ENCODE measurements around the gene KPNA2. TPM values are rescaled to one million over a fixed set of nuclear protein-coding genes. Genes with fewer than 3 reads are reported as not detected.

The KPNA2 gene
- total RNA-seq, 1 donor from 2014 or later, result 79.1 TPM

DNA sequence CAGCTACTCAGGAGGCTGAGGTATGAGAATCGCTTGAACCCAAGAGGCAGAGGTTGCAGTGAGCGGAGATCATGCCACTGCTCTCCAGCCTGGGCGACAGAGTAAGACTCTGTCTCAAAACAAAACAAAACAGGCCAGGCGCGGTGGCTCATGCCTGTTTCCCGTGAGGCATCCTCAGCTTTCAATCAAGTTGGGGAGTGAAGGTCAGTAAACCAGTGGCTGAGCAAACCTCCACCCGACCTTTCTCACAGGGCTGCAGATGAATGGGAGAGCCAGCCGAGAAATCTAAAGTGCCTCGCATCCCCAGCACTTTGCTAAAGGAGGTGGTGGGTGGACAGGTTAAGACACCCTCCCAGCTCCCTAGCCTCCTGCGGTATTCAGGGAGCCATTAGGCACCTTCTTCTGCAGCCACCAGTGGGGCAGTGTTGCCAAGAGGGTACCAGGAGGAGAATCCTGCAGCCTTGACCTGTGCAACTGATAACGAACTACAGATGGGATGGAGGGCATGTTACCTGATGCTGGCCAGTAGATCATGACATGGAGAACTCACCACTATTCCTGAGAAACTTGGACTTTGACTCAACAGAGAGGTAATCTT is 59.0 kb downstream of the KPNA2 start:
- Histone ChIP-seq H3K36me3 (ENCODE audit: control insufficient read depth, insufficient read depth, low read length) (no peaks in the 10 kb centered on the region), H3K27me3 (ENCODE audit: control insufficient read depth, insufficient read depth, low read length) (no peaks in the 10 kb centered on the region), H3K4me3 (ENCODE audit: low read depth, low read length) (no peak overlapping the region)
- no peak for DNase-seq (ENCODE audit: low read depth)
- TF ChIP-seq, protein P1, sequence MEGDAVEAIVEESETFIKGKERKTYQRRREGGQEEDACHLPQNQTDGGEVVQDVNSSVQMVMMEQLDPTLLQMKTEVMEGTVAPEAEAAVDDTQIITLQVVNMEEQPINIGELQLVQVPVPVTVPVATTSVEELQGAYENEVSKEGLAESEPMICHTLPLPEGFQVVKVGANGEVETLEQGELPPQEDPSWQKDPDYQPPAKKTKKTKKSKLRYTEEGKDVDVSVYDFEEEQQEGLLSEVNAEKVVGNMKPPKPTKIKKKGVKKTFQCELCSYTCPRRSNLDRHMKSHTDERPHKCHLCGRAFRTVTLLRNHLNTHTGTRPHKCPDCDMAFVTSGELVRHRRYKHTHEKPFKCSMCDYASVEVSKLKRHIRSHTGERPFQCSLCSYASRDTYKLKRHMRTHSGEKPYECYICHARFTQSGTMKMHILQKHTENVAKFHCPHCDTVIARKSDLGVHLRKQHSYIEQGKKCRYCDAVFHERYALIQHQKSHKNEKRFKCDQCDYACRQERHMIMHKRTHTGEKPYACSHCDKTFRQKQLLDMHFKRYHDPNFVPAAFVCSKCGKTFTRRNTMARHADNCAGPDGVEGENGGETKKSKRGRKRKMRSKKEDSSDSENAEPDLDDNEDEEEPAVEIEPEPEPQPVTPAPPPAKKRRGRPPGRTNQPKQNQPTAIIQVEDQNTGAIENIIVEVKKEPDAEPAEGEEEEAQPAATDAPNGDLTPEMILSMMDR (IDR thresholded peaks at IDR 0.05; ENCODE audit: insufficient read depth, low read length, poor library complexity, severe bottlenecking), result no peak

DNA sequence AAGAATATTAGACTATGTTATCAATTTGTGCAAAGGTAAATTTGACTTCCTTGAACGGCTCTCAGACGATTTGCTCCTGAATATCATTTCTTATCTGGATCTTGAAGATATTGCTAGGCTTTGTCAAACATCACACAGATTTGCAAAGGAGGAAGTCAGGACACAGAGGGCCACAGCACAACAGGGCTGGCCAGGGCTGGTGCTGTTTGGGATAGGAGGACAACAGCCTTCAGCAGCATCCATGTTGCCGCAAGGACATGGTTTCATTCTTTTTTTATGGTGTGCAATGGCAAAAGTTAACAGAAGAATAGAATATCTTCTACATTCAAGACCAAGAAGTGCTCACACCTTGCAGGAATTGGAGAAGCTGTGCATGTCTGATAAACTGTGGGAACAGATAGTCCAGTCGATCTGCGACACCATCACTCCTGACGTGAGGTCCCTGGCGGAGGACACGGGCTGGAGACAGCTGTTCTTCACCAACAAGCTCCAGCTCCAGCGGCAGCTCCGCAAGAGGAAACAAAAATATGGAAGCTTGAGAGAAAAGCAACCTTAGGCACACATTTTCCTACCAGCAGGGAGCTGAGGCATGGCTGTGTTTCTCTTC is 59.8 kb downstream of the KPNA2 start:
- Histone ChIP-seq H3K36me3 (ENCODE audit: control insufficient read depth, insufficient read depth, low read length) (no peaks in the 10 kb centered on the region), H3K4me3 (ENCODE audit: low read depth, low read length) (no peak overlapping the region), H3K27me3 (ENCODE audit: control insufficient read depth, insufficient read depth, low read length) (no peaks in the 10 kb centered on the region)
- no peak for DNase-seq (ENCODE audit: low read depth)
- TF ChIP-seq, protein P1 (IDR thresholded peaks at IDR 0.05; ENCODE audit: insufficient read depth, low read length, poor library complexity, severe bottlenecking), result no peak

DNA sequence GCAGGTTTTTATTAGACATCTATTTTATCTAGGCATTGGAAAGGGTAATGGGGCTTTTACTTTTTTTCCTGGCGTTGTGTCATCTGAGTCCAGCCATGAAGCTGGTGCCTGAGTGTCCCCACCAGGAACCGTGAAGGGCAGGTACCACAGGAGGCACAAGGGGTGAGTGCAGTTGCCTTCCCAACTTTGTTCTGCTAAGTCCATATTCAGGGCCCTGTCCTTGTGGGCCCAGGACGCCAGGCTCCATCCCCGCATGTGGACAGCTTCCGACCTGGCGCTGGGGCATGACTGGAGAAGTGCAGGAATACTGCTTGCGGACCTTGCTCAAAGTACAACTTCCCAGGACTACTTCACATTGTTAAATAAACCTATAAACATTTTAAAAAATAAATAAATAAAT is 60.6 kb downstream of the KPNA2 start:
- no peak for DNase-seq (ENCODE audit: low read depth)
- H3K4me3 ChIP-seq (ENCODE audit: low read depth, low read length), result no peak overlapping the region

More for the DNA sequence above, 60.6 kb downstream of the KPNA2 start:
- TF ChIP-seq, protein P1 (IDR thresholded peaks at IDR 0.05; ENCODE audit: insufficient read depth, low read length, poor library complexity, severe bottlenecking), result no peak
- H3K36me3 ChIP-seq (ENCODE audit: control insufficient read depth, insufficient read depth, low read length), result no peaks in the 10 kb centered on the region
- no peaks in the 10 kb centered on the region for H3K27me3 ChIP-seq (ENCODE audit: control insufficient read depth, insufficient read depth, low read length)

Other genes starting within 250 kb of the KPNA2 start
- gene BPTF, start 210.2 kb upstream of the KPNA2 start, total RNA-seq, result 41.3 and 48.5 TPM in 2 replicates
- 10.4 and 14.7 TPM in 2 replicates for gene C17orf58, start 39.3 kb upstream of the KPNA2 start, total RNA-seq
- gene AMZ2, start 212.3 kb downstream of the KPNA2 start, total RNA-seq, result 94.0 and 99.7 TPM in 2 replicates

All from kidney epithelial cell (primary cell).